ENCODE measurements around the gene APOBEC2. TPM values are rescaled to one million over a fixed set of nuclear protein-coding genes. Genes with fewer than 3 reads are reported as not detected.

Gene APOBEC2
- total and polyA plus RNA-seq, 2 of the 13 experiments (the other 11 are each of a cell fraction or from before 2014, with no cell fraction given), result 0.09 TPM; not detected in 1

- Histone ChIP-seq H3K9me3 (ENCODE audit: low read length) (no peaks in the 10 kb centered on the region), H3K27ac (ENCODE audit: extremely low read length, insufficient read depth, low read length) (no peak overlapping the region), H3K9ac (ENCODE audit: insufficient read depth, low read depth, low read length) (no peak overlapping the region), H3K79me2 (ENCODE audit: insufficient read depth, low read length) (no peaks in the 10 kb centered on the region), H3K27me3 (ENCODE audit: control insufficient read depth in 1 of 2, insufficient read depth in 2 of 2, low read length in 2 of 2) (no peaks in the 10 kb centered on the region), H3K4me1 (ENCODE audit: insufficient read depth, low read length) (no peaks in the 10 kb centered on the region), H4K20me1 (ENCODE audit: insufficient read depth, low read length) (no peaks in the 10 kb centered on the region), H3K4me3 (replicated peaks in 1 of 3; ENCODE audit: insufficient read depth in 1 of 3, low read depth in 2 of 3, low read length in 3 of 3) (no peak overlapping the region), H3K36me3 (replicated peaks in 1 of 2; ENCODE audit: control insufficient read depth in 1 of 2, insufficient read depth in 2 of 2, low read length in 2 of 2) (peaks cover 32 to 69% of the 10 kb centered on the region in 2 experiments), H3K4me2 (ENCODE audit: low read depth, low read length) (no peak overlapping the region), H2AFZ (ENCODE audit: low read length) (no peak overlapping the region)
- FAIRE-seq (no peak), ATAC-seq (no peak), DNase-seq (ENCODE audit: low spot score) (no peak)
- BruUV-seq (replicated peaks), result no TSS peak
- in situ Hi-C loops (cut with HindIII; ENCODE audit: extremely low pct_ligation_motif_present, low pct_unique_long_range_greater_than_20kb), result no loop called here
- intact Hi-C loops (cut with micrococcal nuclease; ENCODE audit: unreplicated experiment), result no loop called here
- 98% methylated on average over 3 of the region's 3 CpGs for WGBS (ENCODE audit: low lambda C conversion rate)
- no peak for TF ChIP-seq ETS1 (CRISPR knock-in tag; IDR thresholded peaks at IDR 0.05)
- no peak for TF ChIP-seq TRAFD1 (CRISPR knock-in tag; IDR thresholded peaks at IDR 0.05; ENCODE audit: borderline replicate concordance)
- no peak for TF ChIP-seq ZBTB38 (CRISPR knock-in tag; IDR thresholded peaks at IDR 0.05)
- TF ChIP-seq CEBPB (IDR thresholded peaks at IDR 0.05; ENCODE audit: borderline replicate concordance, low read depth, low read length), result no peak
- TF ChIP-seq ATAD3A (CRISPR knock-in tag; IDR thresholded peaks at IDR 0.05), result no peak
- TF ChIP-seq MLLT10 (CRISPR knock-in tag; IDR thresholded peaks at IDR 0.05), result no peak
- TF ChIP-seq CCDC6 (CRISPR knock-in tag; IDR thresholded peaks at IDR 0.05), result no peak
- TF ChIP-seq RBAK (CRISPR knock-in tag; IDR thresholded peaks at IDR 0.05), result no peak
- no peak for TF ChIP-seq ZNF878 (CRISPR knock-in tag; IDR thresholded peaks at IDR 0.05)
- TF ChIP-seq ZKSCAN1 (IDR thresholded peaks at IDR 0.05; ENCODE audit: low read length), result no peak
- TF ChIP-seq TCF7L2 (IDR thresholded peaks at IDR 0.05; ENCODE audit: low read depth, low read length), result no peak
- TF ChIP-seq ZNF850 (CRISPR knock-in tag; conservative IDR thresholded peaks at IDR 0.05), result no peak
- no peak for TF ChIP-seq ZNF34 (CRISPR knock-in tag; IDR thresholded peaks at IDR 0.05; ENCODE audit: borderline replicate concordance)
- TF ChIP-seq NFATC3 (CRISPR knock-in tag; IDR thresholded peaks at IDR 0.05), result no peak
- no peak for TF ChIP-seq ZNF790 (CRISPR knock-in tag; IDR thresholded peaks at IDR 0.05; ENCODE audit: borderline replicate concordance)
- TF ChIP-seq ISL2 (CRISPR knock-in tag; IDR thresholded peaks at IDR 0.05), result no peak
- no peak for TF ChIP-seq NR1H2 (CRISPR knock-in tag; IDR thresholded peaks at IDR 0.05; ENCODE audit: borderline replicate concordance, low read depth)
- no peak for TF ChIP-seq NFE2L1 (CRISPR knock-in tag; IDR thresholded peaks at IDR 0.05; ENCODE audit: borderline replicate concordance)
- ChIA-PET CTCF (ENCODE audit: low intra/inter-chr PET ratio, low total read pairs) (no interaction called here), POLR2A (no interaction called here)
Observed at GRCh38 chr6:41098366-41098765, 45.4 kb downstream of the APOBEC2 start.
